Activated CD8-positive, alpha-beta memory T cell treated with anti-CD3 and anti-CD28 coated beads for 1 hour (primary cell): ENCODE results near the gene LHX4.
"Not testable (repeated sequence)": the region's sequence is repeated elsewhere in the genome, so short reads cannot be mapped to it uniquely, and the experiment has no call there.

Experiments
- DNase-seq, 2 donors: peaks; one replicate each; pipeline ENCODE4 v3.0.0-alpha.2; 2020; ENCODE audit warnings: low read depth in 1 of 2; ENCODE audit errors: extremely low read depth in 1 of 2

The LHX4 gene

GRCh38 chr1:180196436-180197003 is 33.5 kb upstream of the LHX4 start:
- DNase-seq = no peak

DNA sequence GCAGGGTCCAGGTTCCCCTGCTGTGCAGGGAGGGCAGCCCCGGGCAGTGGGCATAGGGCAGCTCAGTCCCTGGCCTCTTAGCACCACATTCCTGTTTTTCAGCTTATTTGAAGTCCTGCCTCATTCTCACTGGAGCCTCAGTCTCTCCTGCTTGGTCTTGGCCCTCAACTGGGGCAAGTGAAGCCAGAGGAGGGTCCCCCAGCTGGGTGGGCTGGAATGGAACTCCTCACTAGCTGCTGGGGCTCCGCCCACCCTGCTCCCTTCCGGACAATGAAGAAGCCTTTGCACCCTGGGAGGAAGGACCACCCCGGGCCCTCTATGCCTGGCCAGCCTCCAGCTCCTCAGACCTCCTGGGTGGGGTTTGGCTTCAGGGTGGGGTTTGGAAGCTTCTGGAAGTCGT is 32.8 kb upstream of the LHX4 start:
- DNase-seq = no peak

GRCh38 chr1:180198196-180198595 is 31.9 kb upstream of the LHX4 start:
- DNase-seq = no peak

- no peak for DNase-seq
Measured at GRCh38 chr1:180198611-180199010, 31.5 kb upstream of the LHX4 start.

DNA sequence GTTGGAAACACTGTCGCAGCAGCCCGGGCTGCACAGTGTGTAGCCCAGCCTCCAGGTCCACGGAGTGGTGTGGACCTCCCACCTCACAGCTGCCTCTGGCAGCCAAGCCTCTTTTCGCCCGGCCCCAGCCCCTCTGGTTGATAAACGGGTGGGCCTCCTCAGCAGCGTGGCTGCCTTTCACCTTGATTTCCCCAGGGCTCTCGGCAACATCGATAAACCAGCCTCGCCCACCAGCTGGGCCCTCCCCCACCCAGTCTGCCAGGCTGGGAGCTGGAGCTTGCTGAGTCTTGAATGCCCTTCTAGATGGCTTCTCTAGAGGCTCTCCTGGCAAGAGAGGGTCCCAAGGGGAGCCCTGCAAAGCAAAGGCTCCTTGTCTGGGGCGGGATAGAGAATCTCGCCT is 31.0 kb upstream of the LHX4 start:
- no peak for DNase-seq

DNA sequence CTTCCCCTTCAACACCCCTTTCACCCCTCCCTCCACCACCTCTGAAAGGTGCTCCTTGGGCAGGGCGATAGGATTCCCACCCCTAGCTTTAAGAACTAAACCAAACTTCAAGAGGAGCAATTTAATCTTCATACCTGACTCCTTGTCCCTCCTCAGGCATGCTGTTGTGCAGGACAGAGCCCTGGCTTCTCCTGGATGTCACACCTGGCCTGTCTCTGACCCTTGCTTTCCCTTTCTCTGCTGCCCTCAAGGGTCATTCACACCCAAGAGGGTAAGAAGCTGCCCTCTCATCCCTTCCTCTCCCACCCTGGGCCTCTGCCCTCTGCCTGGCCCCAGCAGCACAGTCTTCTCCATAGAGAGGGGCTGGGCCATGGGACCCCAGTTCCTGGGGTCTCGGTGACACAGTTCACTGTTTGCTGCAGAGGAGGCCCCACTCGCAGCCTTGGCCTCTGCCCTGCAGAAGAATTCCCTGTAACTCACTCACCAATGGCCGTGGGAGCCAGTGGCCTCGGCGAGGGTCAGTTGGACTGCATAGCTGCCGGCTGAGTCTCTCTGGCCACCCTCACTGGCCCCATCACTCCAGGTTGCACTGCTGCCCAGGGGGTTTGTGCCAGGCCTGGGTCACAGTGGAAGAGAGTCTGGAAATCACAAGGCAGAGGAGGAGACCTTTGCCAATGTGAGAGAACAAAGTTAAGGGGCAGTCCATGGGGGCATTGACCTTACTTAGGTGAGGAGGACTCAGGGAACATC is 28.4 kb upstream of the LHX4 start:
- DNase-seq = no peak

DNA sequence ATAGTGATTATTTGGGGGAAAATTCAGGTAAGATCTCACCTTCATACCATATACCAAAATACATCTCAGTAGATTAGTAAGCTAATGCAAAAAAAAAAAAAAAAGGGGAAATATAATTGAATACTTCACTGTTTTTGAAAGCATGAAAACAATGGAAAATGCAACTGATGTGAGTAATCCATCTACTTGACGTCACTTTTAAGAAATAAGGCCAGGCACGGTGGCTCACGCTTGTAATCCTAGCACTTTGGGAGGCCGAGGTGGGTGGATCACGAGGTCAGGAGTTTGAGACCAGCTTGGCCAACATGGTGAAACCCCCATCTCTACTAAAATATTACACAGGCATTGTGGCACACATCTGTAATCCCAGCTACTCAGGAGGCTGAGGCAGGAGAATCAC is 27.5 kb upstream of the LHX4 start:
- DNase-seq = not testable (repeated sequence)

DNA sequence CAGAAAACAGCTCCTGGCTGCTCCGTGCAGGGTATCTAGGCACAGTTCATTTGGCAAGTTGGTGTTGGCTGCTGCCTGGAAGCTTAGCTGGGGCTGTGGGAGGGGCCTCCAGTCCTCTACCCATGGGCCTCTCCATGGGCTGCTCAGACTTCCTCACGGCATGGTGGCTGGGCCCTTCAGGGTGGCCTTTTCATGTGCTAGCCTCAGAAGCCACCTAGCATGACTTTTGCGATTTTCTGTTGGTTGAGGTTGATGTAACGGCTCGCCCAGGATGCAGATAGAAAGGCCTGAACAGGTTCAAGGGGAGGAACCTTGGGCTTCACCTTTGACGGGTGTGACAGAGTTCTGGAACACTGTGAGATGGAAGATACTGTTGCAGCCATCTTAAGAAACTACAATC is 25.8 kb upstream of the LHX4 start:
- no peak for DNase-seq

GRCh38 chr1:180206581-180206980 is 23.5 kb upstream of the LHX4 start:
- DNase-seq = no peak

DNA sequence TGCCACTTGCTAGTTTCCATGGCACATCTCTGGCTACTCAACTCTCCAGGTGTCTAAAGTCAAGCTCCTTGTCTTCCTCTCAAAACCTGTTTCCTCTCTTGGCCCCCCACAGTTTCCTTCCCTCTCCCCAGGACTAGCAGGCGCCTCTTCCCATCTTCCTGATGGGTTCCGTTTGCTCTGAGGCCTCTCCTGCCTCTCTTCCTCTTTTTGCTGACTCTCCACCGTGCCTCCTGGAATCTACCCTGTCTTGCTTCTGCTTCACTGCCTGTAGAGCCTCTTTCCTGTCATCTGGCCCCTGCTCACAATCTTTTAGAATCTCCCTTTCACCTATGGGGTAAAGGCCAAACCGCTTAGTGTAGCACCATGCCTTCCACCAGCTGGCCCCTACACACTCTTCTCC is 21.8 kb upstream of the LHX4 start:
- no peak for DNase-seq

DNA sequence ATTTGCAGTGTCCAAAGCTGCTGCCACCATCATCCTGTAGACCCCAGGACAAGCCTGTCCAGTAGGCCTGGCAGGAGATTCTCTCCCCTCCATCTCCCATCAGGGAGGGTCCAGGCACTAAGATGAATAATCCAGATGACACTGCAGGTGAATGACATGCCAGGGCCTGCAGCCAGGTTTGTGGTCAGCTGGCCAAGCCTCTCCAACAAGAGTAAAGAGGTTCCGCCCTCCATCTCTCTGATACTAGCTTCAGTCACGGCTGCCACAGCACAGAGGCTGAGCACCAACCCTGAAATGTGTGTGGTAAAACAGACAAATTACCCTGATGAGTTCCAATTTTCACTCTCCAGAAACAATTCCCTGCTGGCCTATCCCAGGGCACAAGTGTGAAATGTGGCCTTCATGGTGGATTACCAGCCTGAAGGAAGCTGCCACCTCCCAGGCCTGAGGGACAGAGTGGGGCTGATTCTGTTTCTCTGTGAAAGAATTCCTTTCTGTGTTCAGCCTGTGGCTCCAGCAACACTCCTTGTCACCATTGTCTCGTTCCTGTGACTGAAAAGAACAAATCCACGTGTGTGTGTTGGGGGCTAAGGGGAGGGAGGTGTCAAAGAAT is 19.9 kb upstream of the LHX4 start:
- DNase-seq = no peak

GRCh38 chr1:180211156-180211859 is 18.8 kb upstream of the LHX4 start:
- DNase-seq = no peak

DNA sequence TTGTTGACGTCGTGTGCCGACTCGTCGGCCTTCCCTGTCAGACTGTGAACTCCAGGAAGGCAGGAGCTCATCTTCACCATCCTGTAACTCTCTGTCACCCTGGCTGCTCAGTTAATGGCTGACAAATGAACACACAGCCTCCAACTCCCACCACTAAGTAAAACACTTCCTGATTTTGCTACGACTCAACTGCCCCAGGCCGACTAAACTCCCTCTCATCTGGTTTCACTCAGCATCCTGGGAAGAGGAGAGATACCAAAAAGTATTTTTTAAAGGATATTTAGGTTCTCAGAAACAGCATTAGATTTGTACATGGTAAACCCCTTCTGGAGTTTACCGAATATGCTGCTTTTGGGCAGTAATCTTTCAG is 18.2 kb upstream of the LHX4 start:
- DNase-seq = no peak

GRCh38 chr1:180213401-180214170 is 16.5 kb upstream of the LHX4 start:
- no peak for DNase-seq

DNA sequence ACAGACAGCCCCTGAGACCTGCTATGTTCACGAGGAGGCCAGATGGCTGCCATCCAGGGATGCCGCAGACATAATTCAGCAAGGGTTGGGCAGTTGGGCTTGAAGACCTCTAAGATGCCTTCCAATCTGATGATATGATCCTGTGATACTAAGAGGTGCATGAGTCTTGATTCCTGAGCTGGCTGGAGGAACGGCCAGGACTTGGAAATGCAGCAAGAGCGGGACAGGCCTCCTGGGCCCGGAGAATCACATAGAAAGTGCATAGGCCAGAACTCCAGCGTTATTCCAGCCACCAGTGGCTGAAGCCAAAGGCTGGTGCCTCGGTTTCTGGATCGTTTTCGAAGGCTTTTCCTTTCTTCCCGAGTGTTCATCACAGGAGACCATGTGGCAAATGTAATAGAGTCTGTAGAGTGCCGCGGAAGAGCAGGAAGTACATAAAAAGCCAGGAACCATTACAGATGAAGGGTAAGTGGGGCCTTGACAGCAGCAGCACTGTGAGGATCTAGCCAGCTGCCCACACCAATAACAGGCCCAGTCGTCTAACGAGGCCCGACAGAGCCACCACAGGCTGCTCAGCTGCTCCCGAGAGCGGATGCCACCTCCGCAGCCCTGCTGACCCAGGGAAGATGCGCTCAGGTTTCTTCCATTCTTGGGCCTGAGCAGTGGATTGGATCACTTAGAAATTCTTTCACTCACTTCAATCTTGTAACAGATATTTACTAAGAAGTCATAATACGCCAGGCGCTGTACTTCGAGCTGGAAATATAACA is 14.0 kb upstream of the LHX4 start:
- no peak for DNase-seq

DNA sequence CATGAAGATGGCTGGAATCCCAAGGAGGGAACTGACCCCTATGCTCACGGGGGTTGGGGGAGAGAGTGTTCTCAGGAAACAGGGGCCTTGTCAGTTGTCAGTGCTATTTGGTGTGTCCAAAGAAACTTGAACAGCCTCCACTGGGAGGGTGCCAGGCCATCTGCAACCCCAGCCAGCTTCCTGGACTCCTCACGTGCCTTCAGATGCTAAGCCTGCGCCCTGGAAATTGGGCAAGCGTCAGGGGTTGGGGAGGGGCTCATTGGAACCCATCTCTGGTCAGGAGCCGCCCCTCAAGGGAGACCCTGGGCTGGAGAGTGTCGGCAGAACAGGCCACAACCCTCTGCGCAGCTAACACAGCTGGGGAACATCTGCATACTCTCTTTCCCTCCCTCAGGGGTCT is 13.1 kb upstream of the LHX4 start:
- no peak for DNase-seq

GRCh38 chr1:180218806-180219765 is 11.0 kb upstream of the LHX4 start:
- no peak for DNase-seq

- no peak for DNase-seq
Measured at GRCh38 chr1:180219776-180220175, 10.3 kb upstream of the LHX4 start.

DNA sequence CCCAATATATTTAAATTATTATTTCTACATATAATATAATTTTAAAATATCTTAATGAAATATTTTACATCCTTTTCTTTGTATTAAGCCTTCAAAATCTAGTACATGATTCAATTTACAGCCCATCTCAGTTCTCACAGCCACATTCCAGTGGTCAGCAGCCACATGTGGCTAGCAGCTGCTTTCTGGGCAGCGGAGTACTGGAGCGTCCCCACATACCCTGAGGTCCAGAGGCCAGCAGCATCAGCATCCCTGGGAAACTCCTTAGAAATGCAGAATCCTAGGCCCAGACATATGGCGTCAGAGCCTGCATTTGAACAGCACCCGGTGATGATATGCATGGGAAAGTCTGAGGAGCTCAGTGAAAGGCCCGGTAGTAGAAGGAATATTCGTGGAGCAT is 8.6 kb upstream of the LHX4 start:
- DNase-seq = no peak
